HG03025 (cell line): ENCODE results near the gene DSG1.
"Not testable (repeated sequence)": the region's sequence is repeated elsewhere in the genome, so short reads cannot be mapped to it uniquely, and the experiment has no call there.

Experiments
- ATAC-seq: cut with Tn5 transposase; IDR thresholded peaks from one replicate; pipeline ENCODE4 v1.9.1; 2021; ENCODE audit warnings: mild to moderate bottlenecking, moderate library complexity; ENCODE audit not compliant: unreplicated experiment, low FRiP score

Gene DSG1

GRCh38 chr18:31317860-31318259 is at the start of gene DSG1:
DSG1 (plus strand) TSS chr18:31318160; CDS start chr18:31318301, 141 bp downstream.
- no peak for ATAC-seq

DNA sequence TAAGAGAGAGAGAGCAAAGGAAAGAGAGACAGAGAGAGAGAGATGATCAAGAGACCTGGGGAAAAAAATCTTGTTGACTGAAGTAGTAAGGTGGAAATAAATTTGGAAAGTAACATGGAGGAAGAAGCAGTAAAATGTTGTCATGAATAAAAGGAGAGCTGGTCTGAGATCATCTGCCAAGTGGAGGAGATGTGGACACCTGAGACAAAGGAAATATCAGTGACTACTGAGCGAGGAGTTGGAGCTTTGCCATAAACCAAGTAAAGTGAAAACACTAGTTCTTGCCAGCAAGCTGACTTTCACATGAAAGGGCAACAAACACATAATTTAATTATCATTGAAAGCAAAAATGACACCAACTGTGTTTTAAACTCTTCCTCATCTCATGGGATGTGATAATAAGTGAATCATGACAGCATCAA is 49.0 kb upstream of the DSG1 start:
- no peak for ATAC-seq

- ATAC-seq = no peak
These were observed 48.4 kb upstream of the DSG1 start for GRCh38 chr18:31269566-31269965.

- ATAC-seq = no peak
These were observed 47.4 kb upstream of the DSG1 start for GRCh38 chr18:31270578-31270977.

GRCh38 chr18:31273812-31274527 is 44.0 kb upstream of the DSG1 start:
- no peak for ATAC-seq

DNA sequence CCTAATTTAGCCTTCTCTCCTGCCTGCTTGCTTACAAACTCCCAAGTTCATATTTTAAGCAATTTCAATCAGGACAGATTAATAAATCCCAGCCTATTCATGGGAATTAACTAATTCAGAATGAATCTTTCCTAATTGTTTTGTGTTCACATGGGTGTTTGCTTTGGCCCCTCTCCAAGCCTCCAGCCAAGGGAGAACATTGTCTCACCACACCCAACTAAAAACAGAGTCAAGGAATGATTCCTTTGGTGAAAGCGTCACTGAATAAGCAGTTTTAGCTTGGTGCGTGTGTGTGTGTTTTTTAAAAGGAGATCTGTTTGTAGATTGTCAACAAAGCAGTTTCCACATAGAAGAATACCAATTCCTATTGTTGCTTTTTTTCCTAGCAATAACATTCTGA is 43.0 kb upstream of the DSG1 start:
- no peak for ATAC-seq

DNA sequence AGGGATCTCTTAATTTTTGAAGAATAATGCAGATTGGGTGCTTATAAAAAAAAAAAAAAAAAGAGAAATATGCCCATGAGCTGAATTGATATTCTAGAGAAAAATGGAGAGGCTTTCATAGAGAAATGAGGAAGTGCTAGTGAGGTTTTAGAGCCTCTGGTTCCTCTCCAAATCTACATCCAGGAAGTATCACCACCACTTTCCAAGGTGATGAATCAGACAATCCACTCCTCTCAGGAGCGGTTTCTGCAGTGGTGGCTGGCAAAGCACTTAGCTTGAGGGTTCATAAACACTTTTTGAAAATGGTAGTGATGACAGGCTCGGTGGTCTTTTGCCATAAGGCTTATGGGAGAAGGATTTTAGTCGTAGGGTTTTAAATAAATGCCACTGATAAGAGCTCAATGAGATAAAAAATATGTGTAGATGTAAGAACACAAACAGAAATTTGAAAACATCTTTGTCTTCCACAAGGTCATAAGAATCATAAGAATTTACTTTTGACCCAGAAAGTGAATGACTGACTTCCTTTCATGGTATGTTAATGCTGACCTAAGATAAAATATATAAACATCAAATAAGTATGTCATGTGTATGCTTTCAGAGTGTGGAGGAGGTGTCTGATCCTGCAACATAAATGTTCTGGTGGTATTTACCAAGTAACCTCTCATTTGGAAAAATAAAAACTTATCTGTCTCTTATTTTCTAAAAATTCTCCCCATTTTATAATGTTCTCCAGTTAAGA is 42.1 kb upstream of the DSG1 start:
- ATAC-seq = no peak

DNA sequence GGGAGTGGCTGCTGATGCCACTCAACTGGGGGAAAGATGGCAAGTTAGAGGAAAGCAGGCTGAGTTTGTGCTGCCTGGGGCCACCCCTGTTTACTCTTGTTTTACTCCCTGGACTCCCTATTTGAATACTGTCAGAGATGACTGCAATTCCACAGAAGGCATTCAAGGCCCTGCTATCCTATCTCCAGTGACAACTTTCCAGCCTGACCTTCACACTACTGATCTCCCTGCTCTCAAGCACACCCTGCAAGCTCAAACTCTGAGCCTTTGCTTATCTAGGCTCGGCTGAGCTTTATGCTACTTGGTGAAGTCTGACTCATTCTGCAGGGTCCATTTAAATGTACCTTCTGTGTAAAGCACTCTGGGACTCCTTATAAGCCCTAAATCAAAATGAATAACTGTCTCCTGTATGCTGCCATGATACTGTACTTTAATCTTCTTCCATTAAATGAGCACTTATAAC is 39.3 kb upstream of the DSG1 start:
- ATAC-seq = no peak

DNA sequence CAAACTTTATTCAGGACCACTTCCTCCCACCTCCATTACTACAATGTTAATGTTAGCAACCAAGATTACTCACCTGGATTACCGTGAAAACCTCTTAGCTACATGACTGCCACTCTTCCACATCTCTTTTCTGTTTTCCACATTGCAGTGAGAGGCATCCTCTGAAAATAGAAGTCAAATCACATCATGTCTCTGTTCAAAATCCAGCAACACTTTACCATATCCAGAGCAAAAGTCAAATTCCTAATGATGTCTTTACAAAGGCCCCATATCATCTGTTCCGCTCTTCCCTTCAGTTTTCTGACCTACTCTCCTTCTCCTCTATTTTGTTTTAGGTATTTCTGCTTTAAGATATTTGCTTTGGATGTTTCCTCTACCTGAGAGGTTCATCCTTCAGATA is 37.5 kb upstream of the DSG1 start:
- no peak for ATAC-seq

DNA sequence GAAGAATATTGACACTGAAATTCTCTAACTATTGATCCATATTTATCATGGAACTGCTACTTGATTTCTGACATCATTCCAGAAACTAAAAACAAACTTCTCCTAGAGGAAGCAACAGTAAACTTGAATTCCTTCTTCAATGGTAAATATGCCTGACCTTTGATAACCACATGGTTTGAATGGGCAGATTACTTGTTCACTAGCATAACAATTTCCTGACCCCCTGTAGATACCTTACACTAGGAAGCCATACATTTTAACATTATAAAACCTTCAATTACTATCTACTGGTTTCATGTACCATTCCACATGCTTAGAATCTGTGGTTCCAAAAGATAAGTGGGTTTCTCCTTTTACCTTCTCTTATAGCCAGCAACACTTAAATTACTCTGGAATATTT is 36.5 kb upstream of the DSG1 start:
- no peak for ATAC-seq

DNA sequence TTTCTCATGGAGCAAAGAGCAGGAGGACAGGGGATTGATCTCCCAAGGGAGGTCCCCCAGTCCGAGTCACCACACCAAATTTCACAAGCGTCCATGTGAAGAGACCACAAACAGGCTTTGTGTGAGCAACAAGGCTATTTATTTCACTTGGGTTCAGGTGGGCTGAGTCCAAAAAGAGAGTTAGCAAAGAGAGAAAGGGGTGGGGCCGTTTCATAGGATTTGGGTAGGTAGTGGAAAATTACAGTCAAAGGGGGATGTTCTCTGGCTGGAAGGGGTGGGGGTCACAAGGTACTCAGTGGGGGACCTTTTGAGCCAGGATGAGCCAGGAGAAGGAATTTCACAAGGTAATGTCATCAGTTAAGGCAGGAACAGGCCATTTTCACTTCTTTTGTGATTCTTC is 28.5 kb upstream of the DSG1 start:
- not testable (repeated sequence) for ATAC-seq

DNA sequence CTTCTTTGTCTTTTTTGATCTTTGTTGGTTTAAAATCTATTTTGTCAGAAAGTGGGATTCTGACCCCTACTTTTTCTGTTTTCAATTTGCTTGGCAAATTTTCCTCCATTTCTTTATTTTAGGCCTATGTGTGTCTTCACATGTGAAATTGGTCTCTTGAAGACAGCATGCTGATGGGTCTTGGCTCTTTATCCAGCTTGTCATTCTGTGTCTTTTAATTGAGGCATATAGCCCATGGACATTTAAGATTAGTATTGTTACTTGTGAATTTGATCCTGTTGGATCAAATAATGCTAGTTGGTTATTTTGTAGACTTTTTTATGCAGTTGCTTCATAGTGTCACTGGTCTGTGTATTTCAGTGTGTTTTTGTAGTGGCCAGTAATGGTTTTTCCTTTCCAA is 26.3 kb upstream of the DSG1 start:
- no peak for ATAC-seq

- no peak for ATAC-seq
These were observed 23.7 kb upstream of the DSG1 start for GRCh38 chr18:31294199-31294747.

- no peak for ATAC-seq
These were observed 20.7 kb upstream of the DSG1 start for GRCh38 chr18:31297248-31297647.

GRCh38 chr18:31301201-31301655 is 16.7 kb upstream of the DSG1 start:
- no peak for ATAC-seq

DNA sequence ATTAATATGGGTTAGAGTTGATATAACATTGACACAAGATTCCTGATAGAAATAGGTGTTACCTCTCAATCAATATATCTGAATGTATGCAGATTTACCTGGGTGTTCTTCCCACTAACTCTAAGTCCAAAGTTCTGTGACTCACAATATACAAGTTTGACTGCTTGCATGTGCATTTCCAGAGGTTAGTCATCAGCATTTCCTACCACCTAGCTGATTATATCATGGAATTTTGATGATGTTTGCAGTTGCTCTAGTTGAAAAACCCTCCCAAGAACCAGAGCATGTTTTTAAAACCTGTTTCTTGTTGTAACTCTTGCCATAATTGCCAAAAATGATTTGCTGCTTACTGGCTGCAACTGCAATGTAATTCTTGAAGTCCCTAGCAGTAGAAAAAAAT is 15.0 kb upstream of the DSG1 start:
- ATAC-seq = no peak

GRCh38 chr18:31303771-31304170 is 14.2 kb upstream of the DSG1 start:
- no peak for ATAC-seq

DNA sequence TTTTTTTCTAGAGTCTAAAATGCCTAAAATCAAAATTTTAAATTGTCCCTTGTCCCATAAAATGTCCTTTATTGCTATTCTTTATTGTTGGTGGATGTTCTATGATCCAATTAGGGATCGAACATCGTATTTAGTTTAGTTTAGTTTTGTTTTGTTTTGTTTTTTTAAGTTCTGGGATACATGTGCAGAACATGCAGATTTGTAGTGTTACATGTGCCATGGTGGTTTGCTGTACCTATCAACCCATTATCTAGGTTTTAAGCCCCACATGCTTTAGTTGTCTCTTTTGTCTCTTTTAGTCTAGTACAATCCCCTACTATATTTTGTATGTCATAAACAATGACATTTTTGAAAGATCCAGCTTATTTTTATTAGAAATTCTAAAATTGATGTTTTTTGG is 8.8 kb upstream of the DSG1 start:
- no peak for ATAC-seq

GRCh38 chr18:31316974-31317373 is 986 bp upstream of the DSG1 start:
- ATAC-seq = no peak

- no peak for ATAC-seq
These were observed 3.8 kb downstream of the DSG1 start for GRCh38 chr18:31321719-31322118.

GRCh38 chr18:31325051-31325450 is 7.1 kb downstream of the DSG1 start:
- ATAC-seq = no peak
